ENCODE measurements around the gene CTNNA2.

Gene CTNNA2

GRCh38 chr2:79862756-79863155 is 349.9 kb downstream of the CTNNA2 start:
- Mint-ChIP-seq H3K4me3 (no peak overlapping the region), H3K4me1 (no peaks in the 10 kb centered on the region), H3K27me3 (no peaks in the 10 kb centered on the region), H3K27ac (no peak overlapping the region), H3K36me3 (no peaks in the 10 kb centered on the region), H3K9me3 (peaks cover 12% of the 10 kb centered on the region)
- ATAC-seq = no peak

DNA sequence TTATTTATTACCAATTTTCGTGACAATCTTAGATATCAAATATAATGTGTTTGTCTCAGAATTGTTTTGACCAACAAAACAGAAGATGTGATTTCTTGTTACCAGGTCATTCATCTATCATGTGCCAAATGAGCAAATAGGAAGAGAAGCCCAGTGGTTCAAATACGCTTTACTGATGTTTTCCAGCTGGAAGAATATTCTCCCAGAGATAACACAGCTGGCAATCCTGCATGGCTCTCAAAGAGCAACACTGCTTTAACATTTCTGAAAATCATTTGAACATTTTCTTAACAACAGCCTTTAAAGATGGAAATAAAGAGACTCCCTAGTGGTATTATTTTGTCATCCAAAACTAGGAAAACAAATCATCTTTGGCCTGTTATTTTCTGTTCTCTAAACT is 359.8 kb downstream of the CTNNA2 start:
- no peak for ATAC-seq
- Mint-ChIP-seq H3K9me3 (peaks cover 2% of the 10 kb centered on the region), H3K27me3 (no peaks in the 10 kb centered on the region), H3K27ac (no peak overlapping the region), H3K4me1 (no peaks in the 10 kb centered on the region), H3K4me3 (no peak overlapping the region), H3K36me3 (no peaks in the 10 kb centered on the region)

- Mint-ChIP-seq H3K36me3 (no peaks in the 10 kb centered on the region), H3K9me3 (peaks cover 1% of the 10 kb centered on the region), H3K27me3 (no peaks in the 10 kb centered on the region), H3K4me3 (no peak overlapping the region), H3K27ac (no peak overlapping the region), H3K4me1 (no peaks in the 10 kb centered on the region)
- no peak for ATAC-seq
Observed at GRCh38 chr2:79874015-79874414, 361.2 kb downstream of the CTNNA2 start.

- Mint-ChIP-seq H3K36me3 (no peaks in the 10 kb centered on the region), H3K27me3 (no peaks in the 10 kb centered on the region), H3K4me1 (no peaks in the 10 kb centered on the region), H3K27ac (no peak overlapping the region), H3K9me3 (peaks cover 3% of the 10 kb centered on the region), H3K4me3 (no peak overlapping the region)
- no peak for ATAC-seq
Observed at GRCh38 chr2:79876430-79876829, 363.6 kb downstream of the CTNNA2 start.

GRCh38 chr2:79882548-79882947 is 369.7 kb downstream of the CTNNA2 start:
- no peak for ATAC-seq
- no peak overlapping the region for H3K27ac Mint-ChIP-seq
- H3K27me3 Mint-ChIP-seq = peaks cover 10% of the 10 kb centered on the region
- no peak overlapping the region for H3K4me3 Mint-ChIP-seq
- no peaks in the 10 kb centered on the region for H3K4me1 Mint-ChIP-seq
- no peaks in the 10 kb centered on the region for H3K36me3 Mint-ChIP-seq
- peaks cover 3% of the 10 kb centered on the region for H3K9me3 Mint-ChIP-seq

- Mint-ChIP-seq H3K36me3 (no peaks in the 10 kb centered on the region), H3K9me3 (no peaks in the 10 kb centered on the region), H3K4me3 (no peak overlapping the region), H3K27ac (no peak overlapping the region), H3K4me1 (no peaks in the 10 kb centered on the region), H3K27me3 (peaks cover 10% of the 10 kb centered on the region)
- no peak for ATAC-seq
Observed at GRCh38 chr2:79887747-79888374, 375.0 kb downstream of the CTNNA2 start.

DNA sequence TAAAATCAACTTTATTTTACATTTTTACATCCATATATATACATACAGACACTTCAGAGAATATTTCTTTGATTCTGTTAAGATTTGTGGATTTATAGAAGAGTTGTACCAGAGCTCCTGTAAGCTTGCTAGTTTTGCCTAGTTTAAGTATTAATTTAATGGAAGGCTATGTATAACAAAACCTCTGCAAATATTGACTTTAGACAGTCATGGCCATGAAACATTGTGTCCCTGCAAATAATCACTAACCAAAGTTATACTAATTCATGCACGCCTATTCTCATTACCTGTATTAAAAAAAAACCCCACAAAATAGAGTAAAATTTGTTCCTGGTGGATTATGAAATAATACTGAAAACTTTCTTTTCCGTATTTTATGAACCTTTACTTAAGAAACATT is 379.3 kb downstream of the CTNNA2 start:
- no peaks in the 10 kb centered on the region for H3K27me3 Mint-ChIP-seq
- ATAC-seq = no peak
- H3K4me1 Mint-ChIP-seq = no peaks in the 10 kb centered on the region
- H3K36me3 Mint-ChIP-seq = no peaks in the 10 kb centered on the region
- no peak overlapping the region for H3K27ac Mint-ChIP-seq
- H3K9me3 Mint-ChIP-seq = no peaks in the 10 kb centered on the region
- H3K4me3 Mint-ChIP-seq = no peak overlapping the region

- ATAC-seq = no peak
- no peak overlapping the region for H3K27ac Mint-ChIP-seq
- no peaks in the 10 kb centered on the region for H3K36me3 Mint-ChIP-seq
- no peaks in the 10 kb centered on the region for H3K4me1 Mint-ChIP-seq
- no peak overlapping the region for H3K4me3 Mint-ChIP-seq
- H3K27me3 Mint-ChIP-seq = no peaks in the 10 kb centered on the region
- no peaks in the 10 kb centered on the region for H3K9me3 Mint-ChIP-seq
Observed at GRCh38 chr2:79899196-79899595, 386.3 kb downstream of the CTNNA2 start.

- no peak overlapping the region for H3K4me3 Mint-ChIP-seq
- no peak overlapping the region for H3K27ac Mint-ChIP-seq
- H3K4me1 Mint-ChIP-seq = no peaks in the 10 kb centered on the region
- no peaks in the 10 kb centered on the region for H3K27me3 Mint-ChIP-seq
- ATAC-seq = no peak
- no peaks in the 10 kb centered on the region for H3K36me3 Mint-ChIP-seq
- no peaks in the 10 kb centered on the region for H3K9me3 Mint-ChIP-seq
Observed at GRCh38 chr2:79901161-79901560, 388.3 kb downstream of the CTNNA2 start.

DNA sequence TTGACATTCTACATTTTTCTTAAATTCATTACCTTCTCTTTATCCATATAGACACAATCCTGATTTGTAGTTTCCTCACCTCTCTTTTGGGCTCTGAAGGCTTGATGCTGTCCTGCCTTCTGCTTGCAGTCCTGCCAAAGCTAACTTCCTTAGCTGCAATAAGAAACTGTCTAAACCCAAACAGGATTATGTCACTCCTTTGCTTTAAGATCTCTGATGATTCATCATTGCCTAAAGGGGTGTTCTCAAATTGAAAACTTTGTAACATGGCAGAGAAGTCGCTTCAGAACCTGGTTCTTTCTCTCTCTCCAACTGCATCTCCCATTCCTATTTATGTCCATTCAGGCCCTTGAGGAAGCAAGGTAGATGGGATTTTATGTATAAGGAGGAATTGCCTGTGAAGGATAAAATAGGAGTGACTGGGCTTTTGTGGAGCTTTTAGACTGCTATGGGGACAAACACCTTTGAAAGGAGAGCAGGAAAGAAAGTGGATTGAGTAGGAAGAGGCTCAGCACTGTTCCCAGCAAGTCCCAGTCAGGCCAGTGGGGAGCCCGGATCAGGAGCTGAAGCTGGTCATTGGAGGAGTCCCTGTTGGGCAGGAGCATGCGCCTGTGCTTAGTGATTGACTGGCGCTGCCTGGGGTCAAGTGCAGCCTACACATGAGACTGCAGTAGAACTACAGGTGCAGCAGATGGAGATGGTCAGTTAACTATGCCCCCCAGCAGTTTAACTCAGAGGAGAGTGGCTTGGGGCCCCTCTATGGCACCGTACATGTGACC is 390.6 kb downstream of the CTNNA2 start:
- Mint-ChIP-seq H3K4me3 (no peak overlapping the region), H3K27me3 (no peaks in the 10 kb centered on the region), H3K27ac (no peak overlapping the region), H3K36me3 (no peaks in the 10 kb centered on the region), H3K9me3 (no peaks in the 10 kb centered on the region), H3K4me1 (no peaks in the 10 kb centered on the region)
- ATAC-seq = no peak

- no peaks in the 10 kb centered on the region for H3K4me1 Mint-ChIP-seq
- ATAC-seq = no peak
- no peaks in the 10 kb centered on the region for H3K36me3 Mint-ChIP-seq
- no peaks in the 10 kb centered on the region for H3K9me3 Mint-ChIP-seq
- no peak overlapping the region for H3K4me3 Mint-ChIP-seq
- H3K27ac Mint-ChIP-seq = no peak overlapping the region
- H3K27me3 Mint-ChIP-seq = no peaks in the 10 kb centered on the region
Observed at GRCh38 chr2:79906139-79906890, 393.5 kb downstream of the CTNNA2 start.

- Mint-ChIP-seq H3K9me3 (peaks cover 5% of the 10 kb centered on the region), H3K36me3 (no peaks in the 10 kb centered on the region), H3K27me3 (no peaks in the 10 kb centered on the region), H3K4me1 (no peaks in the 10 kb centered on the region), H3K4me3 (no peak overlapping the region), H3K27ac (no peak overlapping the region)
- ATAC-seq = no peak
Observed at GRCh38 chr2:79909521-79909920, 396.7 kb downstream of the CTNNA2 start.

- H3K27me3 Mint-ChIP-seq = no peaks in the 10 kb centered on the region
- no peak overlapping the region for H3K4me3 Mint-ChIP-seq
- H3K9me3 Mint-ChIP-seq = peaks cover 5% of the 10 kb centered on the region
- no peaks in the 10 kb centered on the region for H3K4me1 Mint-ChIP-seq
- no peak overlapping the region for H3K27ac Mint-ChIP-seq
- H3K36me3 Mint-ChIP-seq = no peaks in the 10 kb centered on the region
- no peak for ATAC-seq
Observed at GRCh38 chr2:79910643-79911042, 397.8 kb downstream of the CTNNA2 start.

DNA sequence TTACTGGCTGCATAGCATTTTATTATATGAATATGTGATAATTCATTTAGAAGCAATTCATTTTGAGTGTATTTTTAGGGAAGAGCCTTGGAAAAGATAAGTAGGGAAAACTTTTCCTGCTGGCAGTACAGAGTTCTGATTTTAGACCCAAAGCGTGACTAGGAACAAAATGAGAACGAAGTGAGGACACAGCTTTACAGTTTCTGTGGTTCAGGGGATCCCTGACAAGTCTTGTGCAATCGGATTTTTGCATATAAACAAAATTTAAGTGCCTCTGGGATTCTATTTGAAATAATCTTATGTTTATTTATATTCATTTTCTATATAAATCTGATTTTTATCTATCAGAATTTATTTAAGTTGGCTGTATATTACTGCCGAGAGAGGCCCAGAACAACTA is 402.6 kb downstream of the CTNNA2 start:
- Mint-ChIP-seq H3K4me1 (no peaks in the 10 kb centered on the region), H3K27ac (no peak overlapping the region), H3K27me3 (no peaks in the 10 kb centered on the region), H3K9me3 (peaks cover 5% of the 10 kb centered on the region), H3K4me3 (no peak overlapping the region), H3K36me3 (no peaks in the 10 kb centered on the region)
- no peak for ATAC-seq

DNA sequence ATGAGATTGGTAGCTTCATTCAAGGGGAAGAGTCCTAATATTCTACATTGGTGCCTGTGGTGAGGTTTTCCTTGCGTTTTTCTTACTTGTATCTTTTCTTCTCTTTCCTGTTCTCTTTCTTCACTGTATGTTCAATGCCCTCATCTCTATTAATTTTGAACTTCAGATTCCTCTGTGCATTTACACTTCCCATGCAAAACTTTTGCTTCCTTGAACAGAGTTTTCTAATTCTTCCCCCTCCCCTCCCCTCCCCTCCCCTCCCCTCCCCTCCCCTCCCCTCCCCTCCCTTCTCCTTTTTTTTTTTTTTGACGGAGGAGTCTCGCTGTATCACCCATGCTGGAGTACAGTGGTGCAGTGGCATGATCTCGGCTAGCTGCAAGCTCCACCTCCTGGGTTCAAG is 403.4 kb downstream of the CTNNA2 start:
- H3K4me3 Mint-ChIP-seq = no peak overlapping the region
- no peak overlapping the region for H3K27ac Mint-ChIP-seq
- peaks cover 5% of the 10 kb centered on the region for H3K9me3 Mint-ChIP-seq
- no peaks in the 10 kb centered on the region for H3K27me3 Mint-ChIP-seq
- H3K4me1 Mint-ChIP-seq = no peaks in the 10 kb centered on the region
- no peaks in the 10 kb centered on the region for H3K36me3 Mint-ChIP-seq
- ATAC-seq = no peak

Measured in stimulated activated memory B cell treated with anti-CD40 and anti-IgM and Interleukin-4, amounts not matched to agents 10 μg/mL and 1 μg/mL and 100 μg/mL, for 72 hours (primary cell).